NCI-H226 (cell line): ENCODE data around the gene MEOX2.

Source experiments
- DNase-seq: peaks from one replicate; pipeline ENCODE4 v3.0.0-alpha.2; 2015

Gene MEOX2

DNA sequence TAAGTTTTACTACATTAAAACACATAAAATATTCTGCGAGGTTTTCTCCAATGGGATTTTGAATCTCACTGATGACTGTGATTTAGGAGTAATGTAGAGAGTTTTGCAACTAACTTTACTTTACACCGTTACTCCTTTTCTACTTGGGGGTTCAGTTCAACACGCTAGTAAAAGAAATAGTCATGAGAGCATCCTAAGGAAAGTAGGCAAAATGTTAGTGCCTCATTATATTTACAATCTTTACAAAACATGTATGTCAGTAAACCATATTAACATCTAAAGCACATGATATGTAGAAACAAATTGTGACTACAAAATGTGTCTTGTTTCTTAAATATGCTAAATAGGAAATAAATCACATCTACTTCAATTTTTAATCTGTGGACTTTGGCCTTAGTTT, 6.0 kb downstream of the MEOX2 start:
- DNase-seq, result no peak

DNA sequence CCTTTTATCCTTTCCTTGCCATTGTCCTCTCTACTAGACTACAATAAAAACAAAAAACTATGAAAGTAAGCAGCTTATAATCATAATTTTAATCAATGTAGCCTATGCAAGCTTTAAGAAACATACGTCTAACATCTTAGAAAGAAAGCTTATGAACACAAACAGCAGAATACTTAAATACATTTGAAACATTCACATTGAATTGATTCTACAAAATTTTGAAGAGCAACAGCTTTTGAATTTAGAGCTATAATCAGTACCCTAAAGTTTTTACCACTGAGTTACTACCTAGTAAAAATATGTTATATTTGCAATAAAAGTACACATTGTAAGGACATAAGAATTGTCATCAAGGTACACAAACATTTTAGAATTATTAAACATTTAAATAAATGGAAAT, 7.2 kb downstream of the MEOX2 start:
- no peak for DNase-seq

DNA sequence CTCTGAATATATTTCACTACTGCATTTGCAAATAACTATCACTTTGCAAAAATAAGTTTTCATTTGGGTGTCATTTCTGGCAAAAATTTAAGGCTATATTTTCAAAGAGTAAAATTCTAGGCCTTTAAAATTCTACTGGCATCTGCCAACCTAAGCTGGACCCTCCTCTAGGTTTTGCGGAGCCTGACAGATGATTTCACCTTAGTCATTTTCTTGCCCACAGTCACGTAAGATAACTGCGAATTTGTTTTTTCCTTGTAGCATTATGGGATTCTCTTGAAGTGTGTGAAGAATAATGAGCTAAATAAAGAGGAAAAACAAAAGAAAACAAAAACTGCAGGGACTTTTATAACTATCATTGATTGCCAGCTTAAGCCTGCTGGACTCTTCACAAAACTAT, 7.8 kb downstream of the MEOX2 start:
- no peak for DNase-seq

DNA sequence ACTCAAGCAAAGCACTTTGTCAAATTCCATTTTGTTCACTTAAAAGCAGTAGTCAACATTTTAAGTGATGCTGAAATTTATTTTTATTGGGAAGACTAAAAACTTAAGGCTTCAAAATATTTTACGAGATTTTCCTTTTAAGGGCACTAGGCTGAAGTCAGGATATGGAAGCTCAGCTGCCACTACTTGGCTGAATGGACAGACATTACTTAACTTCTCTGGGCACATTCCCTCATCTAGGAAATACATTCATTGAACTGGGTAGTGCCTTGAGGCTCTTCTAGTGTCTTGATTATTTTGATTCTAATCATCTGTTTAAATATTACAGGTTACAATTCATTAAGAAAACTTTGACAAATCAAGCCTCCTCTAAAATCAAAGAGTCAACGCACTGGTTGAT, 11.1 kb downstream of the MEOX2 start:
- DNase-seq, result no peak

DNA sequence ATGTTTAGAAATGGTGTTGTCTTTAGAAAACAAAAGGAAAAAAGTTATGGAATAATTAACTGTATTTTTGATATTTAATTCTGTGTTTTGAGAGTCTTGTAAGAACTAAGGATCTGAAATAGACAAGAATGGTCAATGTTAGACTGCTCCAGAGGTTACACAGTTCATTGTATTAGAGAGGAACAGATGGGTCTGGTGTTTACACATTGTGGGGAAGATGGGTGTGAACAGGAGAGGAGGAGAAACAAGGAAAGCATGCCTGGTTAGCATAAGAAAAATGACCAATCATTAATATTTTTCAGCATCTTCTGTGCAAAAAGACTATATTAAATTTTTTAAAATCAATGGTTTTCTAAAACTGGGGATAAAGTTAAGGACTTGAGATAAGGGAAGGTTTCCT, 11.9 kb downstream of the MEOX2 start:
- DNase-seq, result no peak

DNA sequence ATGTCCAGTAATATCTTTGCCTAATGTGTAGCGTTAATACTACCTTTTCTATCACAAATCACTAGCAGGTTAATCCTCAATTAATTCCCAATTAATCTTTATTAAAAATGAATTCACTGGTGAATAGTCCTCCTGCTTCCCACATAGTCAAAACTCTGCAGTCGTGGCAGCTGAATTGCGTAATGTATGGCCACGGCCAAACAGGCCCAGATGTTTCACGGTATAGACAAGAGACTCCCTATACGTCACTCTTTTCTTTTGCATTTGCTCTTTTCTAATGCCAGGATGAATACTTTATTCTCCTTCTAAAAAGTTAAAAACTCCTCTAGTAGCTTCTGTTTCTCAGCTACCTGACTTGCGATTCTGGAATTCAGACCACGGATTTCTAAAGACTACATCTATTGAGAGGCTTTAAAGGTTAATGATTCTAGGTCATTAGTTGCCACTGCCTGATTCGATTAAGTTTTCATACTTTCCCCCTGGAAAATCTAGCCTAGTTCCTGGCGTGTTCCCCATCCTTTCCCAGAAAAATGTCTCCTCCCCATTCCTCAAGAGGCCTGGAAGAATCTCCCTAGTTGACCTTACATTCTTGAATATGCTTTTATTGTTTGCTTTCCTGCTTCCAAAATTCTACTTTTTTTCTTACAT, 16.9 kb downstream of the MEOX2 start:
- DNase-seq, result no peak

DNA sequence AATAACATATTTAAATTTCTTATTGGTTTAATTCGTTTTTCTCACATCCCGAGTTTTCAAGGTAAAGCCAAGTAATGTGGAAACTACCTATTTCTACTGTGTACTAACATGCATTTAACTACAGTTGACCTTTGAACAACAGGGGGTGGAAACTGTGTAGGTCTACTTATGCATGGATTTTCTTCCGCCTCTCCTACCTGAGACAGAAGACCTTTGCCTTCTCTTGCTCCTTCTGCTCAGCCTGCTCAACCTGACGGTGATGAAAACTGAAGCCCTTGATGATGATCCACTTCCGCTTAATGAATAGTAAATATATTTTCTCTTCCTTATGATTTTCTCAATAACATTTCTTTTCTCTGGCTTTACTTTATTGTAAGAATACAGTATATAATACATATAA, 18.5 kb downstream of the MEOX2 start:
- no peak for DNase-seq

DNA sequence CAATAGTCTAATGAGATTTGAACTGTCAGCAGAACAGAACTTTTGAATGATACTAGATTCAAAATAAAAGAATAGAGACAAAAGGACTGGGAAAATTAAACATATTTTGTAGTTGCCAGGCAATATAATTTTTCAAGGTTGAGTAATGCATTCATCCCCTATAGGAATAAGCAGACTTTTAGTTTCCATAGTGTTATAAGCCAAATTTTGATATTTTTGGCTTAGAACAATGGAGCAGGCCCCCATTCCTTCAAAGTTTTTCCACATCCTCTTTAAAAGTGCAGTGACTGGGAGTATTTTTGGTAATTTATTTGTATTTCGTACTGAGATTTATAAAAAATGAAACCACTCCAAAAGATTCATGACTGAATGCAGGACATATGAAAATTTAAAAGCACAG, 24.0 kb downstream of the MEOX2 start:
- DNase-seq, result no peak

DNA sequence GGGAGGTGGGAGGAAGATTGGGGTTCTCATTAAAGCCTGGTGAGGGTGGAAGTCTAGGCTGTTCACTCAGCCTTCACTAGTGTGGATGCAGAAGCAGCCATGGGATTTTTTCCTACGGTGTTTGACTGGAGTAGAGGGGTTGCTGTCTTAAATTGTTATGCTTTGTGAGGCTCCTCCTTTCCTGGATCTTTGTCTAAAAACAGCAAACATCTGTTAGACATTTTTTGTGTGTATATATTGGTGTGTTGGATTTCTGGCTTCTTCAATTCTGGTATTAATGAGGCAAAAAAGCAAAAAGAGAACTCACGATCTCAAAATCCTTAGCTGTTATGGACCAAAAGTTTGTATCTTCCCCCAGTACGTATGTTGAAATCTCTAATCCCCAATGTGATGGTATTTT, 28.2 kb downstream of the MEOX2 start:
- no peak for DNase-seq

DNA sequence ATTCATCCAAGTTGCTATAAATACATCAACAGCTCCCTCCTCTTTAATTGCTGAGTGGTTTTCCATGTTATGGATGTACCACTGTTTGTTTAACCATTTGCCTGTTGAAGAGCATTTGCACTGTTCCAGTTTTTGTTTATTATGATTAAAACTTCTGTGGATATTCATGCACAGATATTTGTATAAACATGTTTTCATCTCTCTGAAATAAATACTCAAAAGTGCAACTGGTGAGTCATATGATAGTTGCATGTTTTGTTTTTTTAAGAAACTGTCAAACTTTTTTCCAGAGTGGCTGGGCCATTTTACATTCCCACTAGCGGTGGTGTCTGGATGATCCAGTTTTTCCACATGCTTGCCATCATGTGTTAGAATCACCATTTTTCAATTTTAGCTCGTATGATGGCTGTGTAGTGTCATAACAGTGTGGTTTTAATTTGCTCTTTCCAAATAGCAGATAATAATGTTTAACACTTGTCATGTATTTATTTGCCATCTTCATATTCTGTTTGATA, 33.6 kb downstream of the MEOX2 start:
- DNase-seq, result no peak

DNA sequence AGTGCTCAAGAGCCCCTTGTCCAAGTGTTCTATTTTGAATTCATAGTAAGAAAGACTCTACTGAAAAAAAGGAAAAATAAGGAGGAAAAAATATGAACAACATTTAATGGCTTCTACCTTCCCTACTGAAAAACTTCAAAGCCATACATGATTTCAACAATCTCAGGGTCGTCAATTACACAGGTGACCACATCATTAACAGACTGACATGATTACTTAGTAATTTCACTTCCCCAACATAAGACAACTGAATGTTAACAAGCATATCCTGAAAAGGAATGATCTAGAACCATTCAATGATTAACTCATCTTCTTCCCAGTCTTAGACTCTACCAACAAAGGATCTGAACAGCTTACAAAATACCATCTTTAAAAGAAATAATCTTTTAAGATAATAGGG, 34.8 kb downstream of the MEOX2 start:
- no peak for DNase-seq

DNA sequence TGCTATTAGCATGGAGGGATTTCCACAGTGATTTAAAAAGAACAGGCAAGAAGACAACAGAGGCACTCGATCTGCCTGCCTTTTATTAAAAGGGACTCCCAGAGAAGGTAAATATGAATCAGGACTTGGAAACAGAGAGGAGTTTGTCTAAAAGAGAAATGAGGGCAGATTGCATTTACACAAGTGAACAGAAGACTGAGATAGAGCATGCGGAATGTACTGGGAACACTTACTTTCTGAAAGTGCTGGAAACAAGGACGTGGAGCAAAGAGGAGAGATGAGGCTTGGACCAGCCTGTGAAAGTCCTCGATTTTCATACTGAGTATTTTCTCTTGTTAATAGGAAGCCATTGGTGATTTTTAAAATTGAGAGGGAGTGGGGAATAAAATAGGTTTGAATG, 35.7 kb downstream of the MEOX2 start:
- no peak for DNase-seq

DNA sequence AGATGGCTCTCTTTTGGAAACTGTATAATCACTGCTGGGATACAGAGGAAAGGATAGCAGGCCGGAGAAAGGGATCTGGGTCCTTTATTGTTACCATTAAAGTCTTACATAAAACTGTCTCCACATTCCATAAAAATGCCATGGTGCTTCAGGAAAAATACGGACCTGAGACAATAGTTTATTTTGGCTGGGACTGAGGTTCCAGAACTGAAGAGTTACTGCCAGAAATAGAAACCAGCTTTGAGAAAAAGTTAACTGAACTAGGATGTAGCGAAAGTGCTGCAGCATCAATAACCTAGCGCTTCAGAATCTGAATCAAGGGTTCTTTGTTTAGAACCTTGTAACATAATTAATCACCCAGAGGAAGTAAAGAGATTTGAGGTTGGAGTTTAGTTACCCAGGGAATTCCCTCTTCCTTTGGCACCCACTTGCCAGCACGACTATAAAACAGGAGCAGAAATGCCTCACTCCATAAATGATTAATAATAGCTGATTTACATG, 38.0 kb downstream of the MEOX2 start:
- DNase-seq, result no peak

DNA sequence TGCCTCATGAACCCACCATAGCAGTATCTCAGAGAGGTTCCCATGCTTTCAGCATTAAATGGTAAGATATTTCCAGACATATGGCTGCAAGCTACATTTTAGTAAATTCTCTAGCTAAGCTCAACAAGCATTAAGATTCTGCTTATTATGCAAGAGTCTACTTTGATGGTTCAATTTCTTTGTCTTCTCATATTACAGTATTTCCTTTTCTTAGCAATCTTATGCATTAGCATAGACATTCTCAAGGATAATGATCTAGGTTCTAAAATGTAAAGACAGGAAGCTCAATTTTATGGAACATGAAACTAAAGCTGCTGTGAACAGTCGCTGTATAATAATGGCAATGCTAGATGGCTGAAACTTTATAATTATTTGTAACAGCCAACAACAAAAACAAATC, 39.2 kb downstream of the MEOX2 start:
- no peak for DNase-seq

DNA sequence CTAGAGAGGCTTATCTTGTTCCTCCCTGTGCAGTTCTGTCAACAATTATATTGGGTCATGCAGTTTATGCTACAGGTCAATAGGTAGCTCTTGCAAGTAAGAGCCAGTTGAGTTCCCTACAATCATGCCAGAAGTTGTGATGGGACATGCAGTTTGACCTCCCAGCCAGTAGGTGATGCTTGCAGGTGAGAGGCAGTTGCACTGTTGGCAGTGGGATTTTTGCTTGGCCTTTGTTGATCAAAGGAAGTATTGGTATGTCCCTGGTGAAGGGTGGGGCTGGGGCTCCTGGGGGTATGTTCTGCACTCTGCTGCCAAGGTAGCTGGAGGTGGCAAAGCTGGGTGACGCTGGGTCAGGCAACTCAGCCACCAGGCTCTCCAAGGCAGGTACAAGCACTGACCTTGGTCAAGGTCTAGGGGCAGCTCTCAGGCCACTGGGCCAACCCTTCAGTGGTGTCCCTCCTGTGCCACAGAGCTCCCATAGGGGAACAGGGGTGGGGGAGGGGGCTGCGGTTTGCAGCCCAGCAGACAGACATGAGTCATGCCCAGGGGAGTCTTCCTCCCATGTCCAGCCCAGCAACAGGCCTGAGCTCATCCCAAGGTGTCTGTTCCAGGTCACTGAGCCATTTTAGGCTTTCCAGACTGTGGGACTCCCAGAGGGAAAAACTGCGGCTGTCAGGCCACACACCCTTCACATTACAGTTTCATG, 43.3 kb downstream of the MEOX2 start:
- DNase-seq, result no peak

DNA sequence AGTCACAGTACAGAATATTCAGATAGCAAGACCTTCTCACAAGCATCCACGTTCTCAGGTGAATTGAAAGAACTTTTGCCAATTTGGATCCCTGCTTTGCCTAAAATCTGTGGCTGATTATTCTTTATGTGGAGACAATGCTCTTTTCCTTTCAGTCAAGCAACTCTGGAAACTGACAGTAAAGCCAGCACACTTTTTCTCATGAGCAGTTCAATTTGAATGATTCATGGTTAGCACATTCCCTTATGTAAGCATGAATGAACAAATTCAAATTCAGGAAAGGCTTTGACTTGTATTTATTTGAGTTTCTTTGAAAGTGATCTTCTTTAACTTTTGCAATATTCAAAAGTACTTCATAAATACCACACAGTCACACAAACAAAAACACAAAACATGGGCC, 57.6 kb downstream of the MEOX2 start:
- no peak for DNase-seq

DNA sequence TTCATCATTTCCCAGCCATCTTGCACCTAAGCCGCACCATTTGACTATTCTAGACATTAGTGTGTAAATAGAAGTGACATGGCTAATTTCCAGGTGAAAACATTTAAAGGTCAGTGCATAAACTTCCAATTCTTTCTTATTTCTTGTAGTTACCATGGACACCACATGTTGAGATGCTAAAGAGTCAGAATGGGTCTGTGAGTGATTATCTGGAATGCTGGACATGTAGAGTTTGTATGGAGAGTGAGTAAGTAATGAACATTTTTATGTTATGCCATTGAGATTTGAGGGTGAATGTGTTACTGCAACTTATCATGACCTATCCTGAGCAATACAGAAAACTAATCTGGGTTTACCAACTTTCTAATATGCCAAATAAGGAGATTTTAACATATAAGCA, 60.4 kb downstream of the MEOX2 start:
- DNase-seq, result no peak

DNA sequence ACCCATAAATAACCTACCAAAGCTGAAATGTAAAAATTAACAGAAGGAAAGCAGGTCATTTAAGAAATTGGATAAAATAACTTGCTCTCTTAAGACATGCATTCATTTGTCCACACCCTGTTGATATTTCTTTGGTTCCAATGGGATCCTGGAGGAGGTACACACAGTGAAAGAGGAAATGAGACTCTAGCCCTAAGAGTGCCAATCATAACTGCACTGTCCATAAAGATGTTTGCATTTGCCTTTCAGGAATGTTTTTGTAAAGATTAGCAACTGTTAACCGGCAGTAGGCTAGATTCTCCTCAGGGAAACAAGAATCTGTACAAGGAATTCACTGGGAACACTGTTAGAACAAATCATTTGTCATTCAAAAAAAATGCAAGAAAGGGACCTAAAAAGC, 61.0 kb downstream of the MEOX2 start:
- no peak for DNase-seq

DNA sequence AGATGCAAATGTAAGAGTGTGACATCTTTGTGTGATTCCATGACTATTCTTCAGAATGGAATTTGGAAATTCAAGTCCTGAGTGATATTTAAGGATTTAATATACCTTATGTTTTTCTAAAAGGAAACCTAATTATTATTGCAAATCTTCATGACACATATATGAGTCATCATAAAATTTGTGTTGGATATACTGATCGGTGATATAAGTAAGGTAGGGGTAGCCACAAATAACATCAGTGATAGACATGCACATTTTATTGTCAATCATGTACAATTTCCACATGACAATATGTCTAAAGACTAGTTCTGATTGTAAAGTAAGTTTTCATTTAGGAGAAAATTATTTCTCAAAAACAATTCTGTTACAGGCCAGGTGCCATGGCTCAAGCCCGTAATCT, 65.0 kb downstream of the MEOX2 start:
- no peak for DNase-seq

DNA sequence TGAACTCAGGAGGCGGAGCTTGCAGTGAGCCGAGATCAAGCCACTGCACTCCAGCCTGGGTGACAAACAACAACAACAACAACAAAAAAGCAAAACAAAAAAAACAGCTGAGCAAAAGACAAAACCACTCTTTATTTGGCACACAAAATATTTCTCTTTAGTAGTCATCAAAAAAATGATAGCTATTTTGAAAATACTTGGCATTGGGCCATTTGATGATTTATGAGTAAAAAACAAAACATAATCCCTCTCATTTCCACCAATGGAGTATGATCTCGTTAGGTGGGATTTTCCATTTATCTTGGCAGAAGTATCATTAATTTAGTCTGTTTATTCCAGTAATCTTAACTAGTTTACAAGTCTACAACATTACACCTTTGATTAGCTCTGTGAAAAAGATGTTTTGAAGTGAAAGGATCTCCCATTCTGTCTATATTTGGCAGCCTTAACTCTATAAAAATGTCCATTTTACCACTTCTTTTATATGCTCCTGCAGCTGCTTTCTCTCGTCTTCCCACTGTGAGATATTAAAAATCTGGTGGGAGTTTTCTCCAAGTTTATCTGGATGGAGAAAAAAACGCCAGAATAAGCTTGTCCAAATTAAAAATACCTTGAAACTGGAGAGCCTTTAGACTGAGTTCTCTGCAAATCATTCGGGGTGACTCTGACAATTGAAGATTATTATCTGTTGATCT, 65.8 kb downstream of the MEOX2 start:
- no peak for DNase-seq

DNA sequence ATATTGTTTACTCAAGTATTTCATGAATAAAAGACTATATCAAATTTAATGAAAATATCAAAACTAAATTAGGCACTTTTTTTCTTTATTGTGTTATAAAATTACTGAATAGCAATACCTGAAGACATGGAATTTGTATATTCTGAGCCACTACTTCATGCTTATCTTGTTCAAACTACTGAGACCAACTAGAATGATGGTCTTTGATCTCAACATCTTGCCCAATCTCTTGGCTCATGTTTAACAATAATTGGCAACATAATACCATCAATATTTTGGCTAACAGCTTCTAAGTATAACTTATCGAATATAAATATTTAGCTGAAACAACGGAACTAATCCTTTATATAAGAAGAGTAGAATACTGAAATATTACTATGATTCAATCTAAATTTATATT, 68.2 kb downstream of the MEOX2 start:
- DNase-seq, result no peak

DNA sequence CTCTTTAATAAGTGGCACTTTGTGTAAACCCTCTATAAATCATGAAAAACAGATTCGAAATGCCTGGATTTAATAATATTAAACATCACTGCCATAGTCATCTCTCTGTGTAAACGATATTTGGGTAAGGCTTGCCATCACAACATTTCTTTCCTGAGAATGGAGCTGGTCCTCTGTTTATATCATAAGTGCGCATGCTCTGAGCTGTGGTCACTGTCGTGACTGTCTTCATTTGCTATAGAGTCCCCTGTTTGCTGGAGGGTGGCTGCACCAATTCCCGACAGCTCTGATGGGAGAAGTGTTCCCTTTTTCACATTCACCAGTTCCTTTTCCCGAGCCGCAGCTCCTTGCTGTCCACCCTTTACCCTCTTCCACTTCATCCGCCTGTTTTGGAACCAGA, 74.3 kb downstream of the MEOX2 start:
- no peak for DNase-seq

DNA sequence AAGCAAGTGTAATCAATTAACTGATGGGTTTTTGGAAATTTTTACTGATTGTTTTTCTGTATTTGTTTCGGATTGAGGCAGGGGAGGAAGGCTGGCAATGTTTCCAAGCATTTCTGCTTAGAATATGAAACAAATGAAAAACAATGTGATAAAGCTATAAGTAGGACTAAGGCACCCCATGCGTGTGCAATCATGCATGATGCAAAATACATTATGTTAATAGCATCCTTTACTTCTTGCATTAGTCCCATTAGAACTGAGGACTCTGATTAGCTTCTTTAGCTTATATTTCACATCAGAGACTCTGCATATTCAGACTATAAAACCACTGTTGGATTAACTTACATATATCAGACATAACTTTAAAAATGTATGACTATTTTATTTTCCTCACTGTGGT, 76.0 kb downstream of the MEOX2 start:
- DNase-seq, result no peak

DNA sequence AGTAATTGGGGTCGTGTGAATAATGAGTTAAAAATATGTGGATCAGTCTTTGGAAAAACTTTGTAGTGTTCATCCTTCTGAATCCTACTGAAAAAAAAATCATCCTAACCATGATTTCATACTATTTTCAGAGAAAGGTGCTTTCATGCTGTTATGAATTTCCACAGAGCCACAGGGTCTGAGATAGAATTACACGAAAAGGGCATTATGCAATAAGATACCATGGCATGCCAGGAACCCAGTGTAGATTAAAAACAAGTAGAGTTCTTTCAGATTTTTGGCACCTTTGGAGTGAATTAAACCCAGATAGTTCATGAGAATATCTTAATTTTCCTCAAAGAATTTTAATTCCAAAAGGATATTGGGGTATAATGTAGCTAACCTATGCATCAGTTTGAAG, 77.2 kb downstream of the MEOX2 start:
- DNase-seq, result peak; percentile 29
